Measurements from ENCODE around the gene CFAP299. TPM values are rescaled to one million over a fixed set of nuclear protein-coding genes. Genes with fewer than 3 reads are reported as not detected.

CFAP299 gene
- polyA plus RNA-seq, 2 of the 4 experiments (the other 2 are of a cell fraction), result not detected

DNA sequence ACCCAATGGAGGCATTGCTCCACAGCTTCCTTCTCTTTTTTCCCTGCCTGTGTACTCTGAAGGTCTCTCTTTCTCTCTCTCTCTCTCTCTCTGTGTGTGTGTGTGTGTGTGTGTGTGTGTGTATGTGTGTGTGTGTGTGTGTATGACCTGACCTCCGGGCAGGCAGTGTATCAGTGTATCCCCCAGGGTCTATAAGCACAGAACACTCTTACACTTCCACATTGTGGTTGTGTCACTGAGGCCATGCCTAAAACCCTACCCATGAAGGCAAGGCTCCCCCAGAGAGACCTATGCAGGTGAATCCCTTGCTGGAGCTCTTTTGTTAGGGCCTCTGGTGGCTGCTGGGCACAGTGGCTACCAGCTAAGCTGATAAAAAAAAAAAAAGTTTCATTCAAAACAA is 394.6 kb downstream of the CFAP299 start:
- FAIRE-seq (no peak), ATAC-seq (no peak), DNase-seq (ENCODE audit: low read depth in 1 of 2, low spot score in 1 of 2) (no peak)
- Histone ChIP-seq H3K4me1 (no peaks in the 10 kb centered on the region), H3K9me3 (no peaks in the 10 kb centered on the region), H3K4me3 (no peak overlapping the region), H3K4me2 (no peak overlapping the region), H3K27ac (no peak overlapping the region)
- no CpG with 5 or more reads among the region's 1 CpG for WGBS (ENCODE audit: missing lambda C conversion rate)
- TF ChIP-seq, protein P1, sequence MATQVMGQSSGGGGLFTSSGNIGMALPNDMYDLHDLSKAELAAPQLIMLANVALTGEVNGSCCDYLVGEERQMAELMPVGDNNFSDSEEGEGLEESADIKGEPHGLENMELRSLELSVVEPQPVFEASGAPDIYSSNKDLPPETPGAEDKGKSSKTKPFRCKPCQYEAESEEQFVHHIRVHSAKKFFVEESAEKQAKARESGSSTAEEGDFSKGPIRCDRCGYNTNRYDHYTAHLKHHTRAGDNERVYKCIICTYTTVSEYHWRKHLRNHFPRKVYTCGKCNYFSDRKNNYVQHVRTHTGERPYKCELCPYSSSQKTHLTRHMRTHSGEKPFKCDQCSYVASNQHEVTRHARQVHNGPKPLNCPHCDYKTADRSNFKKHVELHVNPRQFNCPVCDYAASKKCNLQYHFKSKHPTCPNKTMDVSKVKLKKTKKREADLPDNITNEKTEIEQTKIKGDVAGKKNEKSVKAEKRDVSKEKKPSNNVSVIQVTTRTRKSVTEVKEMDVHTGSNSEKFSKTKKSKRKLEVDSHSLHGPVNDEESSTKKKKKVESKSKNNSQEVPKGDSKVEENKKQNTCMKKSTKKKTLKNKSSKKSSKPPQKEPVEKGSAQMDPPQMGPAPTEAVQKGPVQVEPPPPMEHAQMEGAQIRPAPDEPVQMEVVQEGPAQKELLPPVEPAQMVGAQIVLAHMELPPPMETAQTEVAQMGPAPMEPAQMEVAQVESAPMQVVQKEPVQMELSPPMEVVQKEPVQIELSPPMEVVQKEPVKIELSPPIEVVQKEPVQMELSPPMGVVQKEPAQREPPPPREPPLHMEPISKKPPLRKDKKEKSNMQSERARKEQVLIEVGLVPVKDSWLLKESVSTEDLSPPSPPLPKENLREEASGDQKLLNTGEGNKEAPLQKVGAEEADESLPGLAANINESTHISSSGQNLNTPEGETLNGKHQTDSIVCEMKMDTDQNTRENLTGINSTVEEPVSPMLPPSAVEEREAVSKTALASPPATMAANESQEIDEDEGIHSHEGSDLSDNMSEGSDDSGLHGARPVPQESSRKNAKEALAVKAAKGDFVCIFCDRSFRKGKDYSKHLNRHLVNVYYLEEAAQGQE (IDR thresholded peaks at IDR 0.05), result no peak
- TF ChIP-seq ESRRA (IDR thresholded peaks at IDR 0.05; ENCODE audit: borderline replicate concordance, low read length) (no peak), FOXS1 (CRISPR knock-in tag; IDR thresholded peaks at IDR 0.05) (no peak), RNF2 (IDR thresholded peaks at IDR 0.05; ENCODE audit: borderline replicate concordance, low read depth) (no peak), KDM1A (IDR thresholded peaks at IDR 0.05; ENCODE audit: low read depth) (no peak), RCOR1 (IDR thresholded peaks at IDR 0.05; ENCODE audit: low read depth, low read length) (no peak), RAD21 (conservative IDR thresholded peaks at IDR 0.05 in 1 of 2, IDR thresholded peaks at IDR 0.05 in 1 of 2) (no peak), CHD2 (IDR thresholded peaks at IDR 0.05; ENCODE audit: low read length, partially characterized antibody) (no peak)
- ChIA-PET POLR2A (no interaction called here), CTCF (interaction anchor here (0.6 to 0.7 kb wide), 2 partner anchors 144 to 377 kb away, joined by 3 read pairs; no protein-coding TSS in a partner anchor)

DNA sequence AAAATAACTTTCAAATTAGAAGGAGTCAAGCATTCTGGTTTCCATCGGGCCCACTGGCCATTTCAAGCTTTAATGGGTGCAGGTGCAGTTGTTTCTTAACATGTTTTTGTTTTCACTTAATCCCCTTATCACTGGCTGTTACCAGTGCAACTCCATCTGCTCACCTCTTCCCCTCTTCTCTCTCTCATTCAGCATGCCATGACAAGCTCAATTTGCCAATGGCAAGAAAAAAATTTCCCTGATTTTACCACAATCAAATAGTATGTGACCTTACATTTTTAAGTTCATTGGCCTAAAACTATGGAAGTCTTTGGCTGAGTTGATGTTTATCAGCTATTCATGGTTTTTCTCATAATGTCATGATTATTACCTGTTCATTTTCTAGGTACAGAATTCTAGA is 395.9 kb downstream of the CFAP299 start:
- no peaks in the 10 kb centered on the region for H3K4me1 ChIP-seq
- ChIA-PET CTCF (no interaction called here), POLR2A (no interaction called here)
- H3K27ac ChIP-seq, result no peak overlapping the region
- FAIRE-seq, result no peak
- DNase-seq (ENCODE audit: low read depth in 1 of 2, low spot score in 1 of 2), result no peak
- ATAC-seq, result no peak
- no peak overlapping the region for H3K4me2 ChIP-seq
- H3K9me3 ChIP-seq, result no peaks in the 10 kb centered on the region
- 0% methylated on average over 1 of the region's 1 CpG for WGBS (ENCODE audit: missing lambda C conversion rate)
- no peak for TF ChIP-seq RCOR1 (IDR thresholded peaks at IDR 0.05; ENCODE audit: low read depth, low read length)
- TF ChIP-seq, protein P2, sequence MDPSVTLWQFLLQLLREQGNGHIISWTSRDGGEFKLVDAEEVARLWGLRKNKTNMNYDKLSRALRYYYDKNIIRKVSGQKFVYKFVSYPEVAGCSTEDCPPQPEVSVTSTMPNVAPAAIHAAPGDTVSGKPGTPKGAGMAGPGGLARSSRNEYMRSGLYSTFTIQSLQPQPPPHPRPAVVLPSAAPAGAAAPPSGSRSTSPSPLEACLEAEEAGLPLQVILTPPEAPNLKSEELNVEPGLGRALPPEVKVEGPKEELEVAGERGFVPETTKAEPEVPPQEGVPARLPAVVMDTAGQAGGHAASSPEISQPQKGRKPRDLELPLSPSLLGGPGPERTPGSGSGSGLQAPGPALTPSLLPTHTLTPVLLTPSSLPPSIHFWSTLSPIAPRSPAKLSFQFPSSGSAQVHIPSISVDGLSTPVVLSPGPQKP (IDR thresholded peaks at IDR 0.05; ENCODE audit: low read depth, low read length), result no peak
- no peak overlapping the region for H3K4me3 ChIP-seq

DNA sequence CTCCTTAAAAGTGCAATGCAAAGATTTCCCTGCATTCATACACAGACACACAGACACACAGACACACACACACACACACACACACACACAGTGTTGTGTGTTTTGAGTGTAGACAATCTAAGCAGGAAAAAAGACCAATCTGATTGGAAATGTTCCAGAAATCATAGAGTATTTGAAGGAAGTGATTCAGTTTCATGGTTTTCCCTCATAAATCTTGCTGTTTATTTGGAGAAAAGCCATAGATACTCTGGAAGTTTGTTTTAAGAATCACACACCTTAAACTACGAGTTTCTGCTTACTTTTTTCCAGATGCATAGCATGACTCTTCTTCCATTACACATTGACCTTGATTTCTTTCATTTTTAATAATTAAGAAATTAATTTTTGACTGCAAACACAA is 396.5 kb downstream of the CFAP299 start:
- ATAC-seq, result no peak
- POLR2A ChIA-PET, result no interaction called here
- Histone ChIP-seq H3K9me3 (no peaks in the 10 kb centered on the region), H3K4me3 (no peak overlapping the region), H3K4me1 (no peaks in the 10 kb centered on the region), H3K27ac (no peak overlapping the region), H3K4me2 (no peak overlapping the region)
- WGBS (ENCODE audit: missing lambda C conversion rate), result 0% methylated on average over 1 of the region's 1 CpG
- no peak for FAIRE-seq
- CTCF ChIA-PET, result no interaction called here
- TF ChIP-seq FOSB (CRISPR knock-in tag; IDR thresholded peaks at IDR 0.05) (no peak), CHD2 (IDR thresholded peaks at IDR 0.05; ENCODE audit: low read length, partially characterized antibody) (no peak), CBX8 (IDR thresholded peaks at IDR 0.05) (no peak), MYC (IDR thresholded peaks at IDR 0.05; ENCODE audit: borderline replicate concordance, low read length) (no peak), BHLHE40 (IDR thresholded peaks at IDR 0.05; ENCODE audit: low read depth, low read length) (no peak), HOXA7 (CRISPR knock-in tag; IDR thresholded peaks at IDR 0.05) (no peak)
- TF ChIP-seq, protein P3, sequence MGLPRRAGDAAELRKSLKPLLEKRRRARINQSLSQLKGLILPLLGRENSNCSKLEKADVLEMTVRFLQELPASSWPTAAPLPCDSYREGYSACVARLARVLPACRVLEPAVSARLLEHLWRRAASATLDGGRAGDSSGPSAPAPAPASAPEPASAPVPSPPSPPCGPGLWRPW (IDR thresholded peaks at IDR 0.05), result no peak
- TF ChIP-seq, protein P4, sequence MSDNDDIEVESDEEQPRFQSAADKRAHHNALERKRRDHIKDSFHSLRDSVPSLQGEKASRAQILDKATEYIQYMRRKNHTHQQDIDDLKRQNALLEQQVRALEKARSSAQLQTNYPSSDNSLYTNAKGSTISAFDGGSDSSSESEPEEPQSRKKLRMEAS (IDR thresholded peaks at IDR 0.05), result no peak
- no peak for DNase-seq (ENCODE audit: low read depth in 1 of 2, low spot score in 1 of 2)

Data from A549 (cell line).